Measurements from ENCODE around the gene OR2A14.
"Not testable (repeated sequence)": the region's sequence is repeated elsewhere in the genome, so short reads cannot be mapped to it uniquely, and the experiment has no call there.

OR2A14 gene

GRCh38 chr7:144164784-144165183 lies 41.8 kb downstream of the OR2A14 start:
- DNase-seq = no peak

GRCh38 chr7:144171594-144172350 lies 48.8 kb downstream of the OR2A14 start:
- not testable (repeated sequence) for DNase-seq

GRCh38 chr7:144174613-144175012 lies 51.6 kb downstream of the OR2A14 start:
- DNase-seq = no peak

GRCh38 chr7:144178380-144179164 lies 55.6 kb downstream of the OR2A14 start:
- DNase-seq = peak; percentile 1

GRCh38 chr7:144179165-144179479 lies 56.1 kb downstream of the OR2A14 start:
- not testable (repeated sequence) for DNase-seq
